Spleen (tissue), 7 donors: ENCODE measurements around the gene FHAD1.

Experiments
- CTCF ChIP-seq, 11 experiments: fragments of 200-600 bp in 7 of 11; fragments of 450-650 bp in 4 of 11; sonication (generic) in 4 of 11; IDR thresholded peaks in 8 of 11; conservative IDR thresholded peaks in 3 of 11; 1 replicate in 7 of 11; 2 replicates in 4 of 11; pipeline versions ENCODE4 v1.4.0 to v1.8.0; 2016 to 2021; ENCODE audit warnings: antibody characterized with exemption in 11 of 11, inconsistent platforms in 4 of 11, mild to moderate bottlenecking in 1 of 11
- POLR2A ChIP-seq, 3 donors: fragments of 450-650 bp; IDR thresholded peaks; one replicate each; pipeline ENCODE4 v1.5.1; 2017; ENCODE audit warnings: antibody characterized with exemption in 3 of 3, mild to moderate bottlenecking in 1 of 3
- POLR2AphosphoS5 ChIP-seq, 3 donors: sonication (generic); formaldehyde crosslinking; IDR thresholded peaks; one replicate each; pipeline ENCODE4 v1.5.1; 2017; ENCODE audit warnings: antibody characterized with exemption in 3 of 3
- donor health status: DM: no; HTN: no; CAD: no; lungs with moderate emphysema.
- donor health status: DM: no; HTN: no; CAD: no.
- donor health status: DM: no; HTN: no; CAD: no.

GRCh38 chr1:15303935-15304334, 56.9 kb downstream of the FHAD1 start:
- no peak for TF ChIP-seq POLR2A (IDR thresholded peaks at IDR 0.05)
- TF ChIP-seq CTCF (IDR thresholded peaks at IDR 0.05 in 8 of 11, conservative IDR thresholded peaks at IDR 0.05 in 3 of 11) = no peak
- no peak for TF ChIP-seq POLR2AphosphoS5 (IDR thresholded peaks at IDR 0.05)
